IMR-90 (cell line): ENCODE measurements around the gene KLHL29.

Experiments used
- CTCF ChIP-seq: conservative IDR thresholded peaks from 2 replicates; pipeline ENCODE4 v1.5.1; 2012; ENCODE audit warnings: mild to moderate bottlenecking, low read depth, low read length, improper control_type of control experiment
- POLR2A ChIP-seq: IDR thresholded peaks from 2 replicates; pipeline ENCODE4 v1.6.1; 2012; ENCODE audit warnings: mild to moderate bottlenecking, low read depth, low read length
- RCOR1 ChIP-seq: IDR thresholded peaks from 2 replicates; pipeline ENCODE4 v1.6.1; 2012; ENCODE audit warnings: mild to moderate bottlenecking, low read length, improper control_type of control experiment; ENCODE audit not compliant: insufficient replicate concordance

- TF ChIP-seq POLR2A (no peak), CTCF (no peak), RCOR1 (no peak)
Measured at GRCh38 chr2:23617811-23618215, 232.8 kb downstream of the KLHL29 start.
